ENCODE measurements around the gene CCDC195. TPM values are rescaled to one million over a fixed set of nuclear protein-coding genes. Genes with fewer than 3 reads are reported as not detected.

Gene CCDC195
- total RNA-seq, 1 donor from 2014 or later = not detected

DNA sequence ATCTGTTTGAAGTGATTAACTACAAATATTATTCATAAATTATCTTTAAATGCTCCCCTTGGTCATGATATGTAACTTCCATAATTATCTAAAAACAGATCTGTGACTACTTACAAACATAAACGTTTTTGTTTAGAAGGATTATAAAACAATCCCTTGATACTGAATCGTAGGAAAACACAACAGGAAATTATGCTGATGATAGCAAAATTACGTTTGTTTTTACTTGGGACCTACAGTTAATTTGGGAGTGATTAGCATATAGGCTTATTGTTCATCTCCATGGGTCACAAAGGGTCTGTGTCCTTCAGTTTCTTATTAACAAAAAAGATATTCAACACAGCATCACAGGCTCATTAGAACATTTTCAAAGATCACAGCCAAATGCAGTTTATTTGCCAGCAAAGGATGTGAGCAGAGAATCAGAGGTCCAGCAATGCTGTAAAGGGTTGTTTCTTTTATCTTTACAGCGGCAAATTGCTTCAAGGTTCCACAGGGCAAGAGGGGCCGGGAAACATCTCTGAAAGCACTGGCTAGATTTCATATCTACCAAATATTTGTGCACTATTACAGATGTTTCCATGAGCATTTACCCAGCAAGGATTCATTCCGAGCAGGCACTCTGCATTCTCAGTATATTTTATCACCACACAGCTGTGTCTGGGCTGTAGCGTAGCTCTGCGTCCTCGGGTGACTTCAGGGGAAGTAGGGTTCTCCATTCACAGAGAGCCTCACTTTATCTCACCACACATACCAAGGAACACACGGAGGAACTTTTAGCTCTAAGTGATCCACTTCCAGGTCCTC lies 4.1 kb downstream of the CCDC195 start:
- FAIRE-seq = no peak
- TF ChIP-seq, protein P1, sequence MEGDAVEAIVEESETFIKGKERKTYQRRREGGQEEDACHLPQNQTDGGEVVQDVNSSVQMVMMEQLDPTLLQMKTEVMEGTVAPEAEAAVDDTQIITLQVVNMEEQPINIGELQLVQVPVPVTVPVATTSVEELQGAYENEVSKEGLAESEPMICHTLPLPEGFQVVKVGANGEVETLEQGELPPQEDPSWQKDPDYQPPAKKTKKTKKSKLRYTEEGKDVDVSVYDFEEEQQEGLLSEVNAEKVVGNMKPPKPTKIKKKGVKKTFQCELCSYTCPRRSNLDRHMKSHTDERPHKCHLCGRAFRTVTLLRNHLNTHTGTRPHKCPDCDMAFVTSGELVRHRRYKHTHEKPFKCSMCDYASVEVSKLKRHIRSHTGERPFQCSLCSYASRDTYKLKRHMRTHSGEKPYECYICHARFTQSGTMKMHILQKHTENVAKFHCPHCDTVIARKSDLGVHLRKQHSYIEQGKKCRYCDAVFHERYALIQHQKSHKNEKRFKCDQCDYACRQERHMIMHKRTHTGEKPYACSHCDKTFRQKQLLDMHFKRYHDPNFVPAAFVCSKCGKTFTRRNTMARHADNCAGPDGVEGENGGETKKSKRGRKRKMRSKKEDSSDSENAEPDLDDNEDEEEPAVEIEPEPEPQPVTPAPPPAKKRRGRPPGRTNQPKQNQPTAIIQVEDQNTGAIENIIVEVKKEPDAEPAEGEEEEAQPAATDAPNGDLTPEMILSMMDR (IDR thresholded peaks at IDR 0.05; ENCODE audit: insufficient read depth, low read length, severe bottlenecking) = no peak

DNA sequence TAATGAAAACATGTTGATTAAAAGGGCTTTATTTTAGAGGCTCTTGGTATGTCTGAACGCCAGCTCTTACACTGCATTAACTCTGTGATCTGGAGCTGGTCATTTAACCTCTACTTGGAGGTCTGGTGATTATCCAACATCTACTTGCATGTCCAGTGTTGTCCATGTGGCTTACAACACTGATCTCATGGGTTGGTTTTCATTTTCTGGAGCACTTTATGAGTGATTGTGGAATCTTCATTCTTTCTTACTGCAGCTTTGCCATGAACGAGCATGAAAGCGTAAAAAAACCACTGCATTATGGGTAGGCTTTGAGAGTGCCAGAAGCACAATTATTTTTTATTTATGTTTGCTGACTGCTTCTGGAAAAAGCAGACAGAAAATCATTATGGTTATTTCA lies 4.8 kb downstream of the CCDC195 start:
- no peaks in the 10 kb centered on the region for H3K36me3 ChIP-seq (ENCODE audit: control insufficient read depth, insufficient read depth, low read length)
- FAIRE-seq = no peak

More for the DNA sequence above, 4.1 kb downstream of the CCDC195 start:
- Histone ChIP-seq H3K36me3 (ENCODE audit: control insufficient read depth, insufficient read depth, low read length) (no peaks in the 10 kb centered on the region), H3K27me3 (ENCODE audit: control insufficient read depth, insufficient read depth, low read length) (no peaks in the 10 kb centered on the region), H3K4me3 (ENCODE audit: low read depth, low read length) (no peak overlapping the region)
- no peak for DNase-seq (ENCODE audit: low read depth)

GRCh38 chr2:224709301-224709700 lies 6.9 kb downstream of the CCDC195 start:
- no peaks in the 10 kb centered on the region for H3K36me3 ChIP-seq (ENCODE audit: control insufficient read depth, insufficient read depth, low read length)
- H3K27me3 ChIP-seq (ENCODE audit: control insufficient read depth, insufficient read depth, low read length) = no peaks in the 10 kb centered on the region
- TF ChIP-seq, protein P1 (IDR thresholded peaks at IDR 0.05; ENCODE audit: insufficient read depth, low read length, severe bottlenecking) = no peak
- DNase-seq (ENCODE audit: low read depth) = no peak
- no peak overlapping the region for H3K4me3 ChIP-seq (ENCODE audit: low read depth, low read length)
- no peak for FAIRE-seq

More for the DNA sequence above, 4.8 kb downstream of the CCDC195 start:
- H3K4me3 ChIP-seq (ENCODE audit: low read depth, low read length) = no peak overlapping the region
- no peak for DNase-seq (ENCODE audit: low read depth)
- TF ChIP-seq, protein P1 (IDR thresholded peaks at IDR 0.05; ENCODE audit: insufficient read depth, low read length, severe bottlenecking) = no peak
- no peaks in the 10 kb centered on the region for H3K27me3 ChIP-seq (ENCODE audit: control insufficient read depth, insufficient read depth, low read length)

DNA sequence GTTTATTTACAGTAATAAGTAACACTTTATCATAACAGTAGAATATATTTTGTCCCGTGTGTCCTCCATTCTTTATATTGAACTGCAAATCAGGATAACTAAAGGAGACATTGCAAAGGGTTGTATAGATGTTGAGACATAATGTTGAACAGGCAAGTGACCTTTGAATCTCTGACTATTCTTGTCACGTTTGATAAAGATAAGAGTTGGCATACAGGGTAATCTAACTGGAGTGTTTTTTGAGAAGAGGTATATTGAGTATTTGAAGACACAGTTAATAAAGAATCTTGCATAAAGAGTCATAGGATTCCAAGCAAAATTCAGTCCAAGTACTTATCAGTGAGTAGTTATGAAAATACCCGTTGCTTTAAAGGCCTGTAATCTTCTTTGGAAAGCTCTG lies 21.7 kb downstream of the CCDC195 start:
- H3K27me3 ChIP-seq (ENCODE audit: control insufficient read depth, insufficient read depth, low read length) = no peaks in the 10 kb centered on the region

DNA sequence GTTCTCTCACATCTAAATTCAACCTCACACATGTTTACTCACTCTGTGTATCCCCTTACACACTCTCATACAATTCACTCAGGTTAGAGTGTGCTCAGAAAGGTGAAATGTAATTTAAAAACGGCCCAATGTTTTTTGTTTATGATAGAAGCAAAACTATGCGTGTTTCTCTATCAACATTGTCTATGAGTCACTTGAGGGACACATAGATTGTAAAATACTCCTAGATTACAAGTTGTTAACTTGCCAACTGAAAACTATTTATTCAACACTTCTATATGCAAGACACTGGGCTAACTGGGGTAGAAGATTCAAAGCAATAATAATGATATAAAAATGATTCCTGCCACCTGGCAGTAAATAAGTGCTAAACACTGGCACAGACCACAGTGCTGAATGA lies 24.6 kb downstream of the CCDC195 start:
- no peak for DNase-seq (ENCODE audit: low read depth)
- TF ChIP-seq, protein P1 (IDR thresholded peaks at IDR 0.05; ENCODE audit: insufficient read depth, low read length, severe bottlenecking) = no peak
- Histone ChIP-seq H3K4me3 (ENCODE audit: low read depth, low read length) (no peak overlapping the region), H3K27me3 (ENCODE audit: control insufficient read depth, insufficient read depth, low read length) (no peaks in the 10 kb centered on the region), H3K36me3 (ENCODE audit: control insufficient read depth, insufficient read depth, low read length) (no peaks in the 10 kb centered on the region)
- FAIRE-seq = no peak

More for the DNA sequence above, 21.7 kb downstream of the CCDC195 start:
- no peaks in the 10 kb centered on the region for H3K36me3 ChIP-seq (ENCODE audit: control insufficient read depth, insufficient read depth, low read length)
- TF ChIP-seq, protein P1 (IDR thresholded peaks at IDR 0.05; ENCODE audit: insufficient read depth, low read length, severe bottlenecking) = no peak
- FAIRE-seq = no peak
- H3K4me3 ChIP-seq (ENCODE audit: low read depth, low read length) = no peak overlapping the region
- no peak for DNase-seq (ENCODE audit: low read depth)

All from bronchial epithelial cell (primary cell).